ENCODE data around the gene ERVFRD-1.
A peak's percentile ranks its signal among the peaks of the same experiment; 100 is the strongest.
"Not testable (repeated sequence)": the region's sequence is repeated elsewhere in the genome, so short reads cannot be mapped to it uniquely, and the experiment has no call there.

ERVFRD-1 gene

DNA sequence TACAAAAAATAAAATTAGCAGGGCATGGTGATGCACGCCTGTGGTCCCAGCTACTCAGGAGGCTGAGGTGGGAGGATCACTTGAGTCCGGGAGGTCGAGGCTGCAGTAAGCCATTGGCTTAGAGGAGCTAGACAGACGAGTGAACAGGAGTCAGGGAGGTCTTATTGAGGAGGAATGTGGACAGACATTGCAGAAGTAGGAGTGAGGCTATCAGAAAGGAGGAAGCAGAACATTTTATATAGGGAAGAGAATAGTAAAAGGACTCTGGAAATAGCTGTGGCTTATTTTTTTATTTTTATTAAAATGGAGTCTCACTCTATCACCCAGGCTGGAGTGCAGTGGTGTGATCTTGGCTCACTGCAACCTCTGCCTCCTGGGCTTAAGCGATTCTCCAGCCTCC, 20.4 kb downstream of the ERVFRD-1 start:
- not testable (repeated sequence) for DNase-seq (ENCODE audit: low read depth)

DNA sequence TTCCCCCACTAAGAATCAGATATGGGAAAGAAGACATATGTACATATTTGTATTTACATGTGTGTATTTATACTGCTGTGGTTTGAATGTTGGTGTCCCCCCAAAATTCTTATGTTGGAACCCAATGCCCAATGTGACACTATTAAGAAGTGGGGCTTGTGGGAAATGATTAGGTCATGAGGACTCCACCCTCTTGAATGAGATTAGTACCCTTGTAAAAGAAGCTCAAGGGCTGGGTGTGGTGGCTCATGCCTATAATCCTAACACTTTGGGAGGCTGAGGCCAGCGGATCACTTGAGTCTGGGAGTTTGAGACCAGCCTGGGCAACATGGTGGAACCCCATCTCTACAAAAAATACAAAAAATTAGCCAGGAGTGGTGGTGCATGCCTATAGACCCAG, 21.8 kb downstream of the ERVFRD-1 start:
- no peak for DNase-seq (ENCODE audit: low read depth)

DNA sequence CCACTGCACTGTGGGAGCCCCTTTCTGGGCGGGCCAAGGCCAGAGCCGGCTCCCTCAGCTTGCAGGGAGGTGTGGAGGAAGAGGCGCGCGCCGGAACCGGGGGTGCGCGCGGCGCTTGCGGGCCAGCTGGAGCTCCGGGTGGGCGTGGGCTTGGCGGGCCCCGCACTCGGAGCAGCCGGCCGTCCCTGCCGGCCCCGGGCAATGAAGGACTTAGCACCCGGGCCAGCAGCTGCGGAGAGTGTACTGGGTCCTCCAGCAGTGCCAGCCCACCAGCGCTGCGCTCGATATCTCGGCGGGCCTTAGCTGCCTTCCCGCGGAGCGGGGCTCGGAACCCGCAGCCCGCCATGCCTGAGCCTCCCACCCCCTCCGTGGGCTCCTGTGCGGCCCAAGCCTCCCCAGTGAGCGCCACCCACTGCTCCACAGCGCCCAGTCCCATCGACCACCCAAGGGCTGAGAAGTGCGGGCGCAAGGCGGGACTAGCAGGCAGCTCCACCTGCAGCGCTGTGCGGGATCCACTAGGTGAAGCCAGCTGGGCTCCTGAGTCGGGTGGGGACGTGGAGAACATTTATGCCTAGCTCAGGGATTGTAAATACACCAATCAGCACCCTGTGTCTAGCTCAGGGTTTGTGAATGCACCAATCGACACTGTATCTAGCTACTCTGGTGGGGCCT, 24.2 kb downstream of the ERVFRD-1 start:
- DNase-seq (ENCODE audit: low read depth), result not testable (repeated sequence)

DNA sequence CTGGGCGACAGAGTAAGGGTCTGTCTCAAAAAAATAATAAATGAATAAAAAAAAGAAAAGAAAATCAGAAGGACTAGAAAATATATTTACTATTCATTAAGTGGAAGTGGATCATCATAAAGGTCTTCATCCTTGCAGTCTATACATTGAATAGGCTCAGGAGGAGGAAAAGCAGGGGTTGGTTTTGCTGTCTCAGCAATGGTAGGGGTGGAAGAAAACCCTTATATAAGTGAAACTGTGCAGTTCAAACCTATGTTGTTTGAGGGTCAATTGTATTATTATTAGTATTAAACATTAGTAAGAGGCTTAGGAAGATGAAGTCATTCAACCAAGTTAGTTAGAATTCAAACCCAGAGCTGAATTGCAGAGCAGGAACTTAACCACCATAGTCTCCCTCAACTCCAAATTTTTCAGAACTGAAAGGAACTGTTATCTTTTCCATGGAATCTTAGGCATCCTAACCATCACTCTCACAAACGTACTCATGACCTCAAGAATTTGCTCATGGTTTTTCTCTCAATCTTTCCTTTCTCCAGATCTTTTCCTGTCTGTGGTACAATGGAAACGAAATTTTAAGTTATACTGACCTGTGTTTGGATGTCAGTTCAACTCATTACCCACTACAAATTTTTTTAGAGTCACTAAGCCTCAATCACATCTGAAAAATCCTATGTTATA, 25.6 kb downstream of the ERVFRD-1 start:
- peak; percentile 88 for DNase-seq (ENCODE audit: low read depth)

DNA sequence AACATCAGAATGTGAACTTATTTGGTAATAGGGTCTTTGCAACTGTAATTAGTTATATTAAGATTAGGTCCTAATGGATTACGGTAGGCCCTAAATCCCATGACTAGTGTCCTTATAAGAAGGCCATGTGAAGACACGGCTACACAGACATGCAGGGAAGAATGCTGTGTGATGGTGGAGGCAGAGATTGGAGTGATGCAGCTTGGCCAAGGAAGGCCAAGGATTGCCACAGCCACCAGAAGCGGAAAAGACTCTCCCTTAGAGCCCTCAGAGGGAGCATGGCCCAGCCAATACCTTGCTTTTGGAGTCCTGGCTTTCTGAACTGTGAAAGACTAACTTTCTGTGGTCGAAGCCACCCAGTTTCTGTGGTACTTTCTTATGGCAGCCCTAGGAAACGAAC, 27.6 kb downstream of the ERVFRD-1 start:
- DNase-seq (ENCODE audit: low read depth), result no peak

DNA sequence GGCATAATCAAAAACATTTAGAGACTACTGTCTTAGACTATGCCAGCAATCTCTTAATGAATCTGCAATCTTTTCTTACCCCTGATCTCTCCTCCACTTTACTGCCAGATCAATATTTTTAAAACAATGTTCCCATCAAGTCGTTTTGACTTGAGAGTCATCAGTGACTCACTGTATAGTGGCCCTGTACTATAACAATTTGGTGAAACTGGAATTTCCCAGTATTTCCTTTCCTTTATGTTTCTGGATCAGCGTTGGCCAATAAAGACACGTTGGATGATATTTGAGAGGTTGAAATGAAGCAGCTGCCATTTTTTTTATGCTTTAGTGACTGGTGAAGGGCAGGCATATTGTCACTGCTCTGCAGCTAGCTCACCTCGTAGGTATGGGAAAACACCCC, 28.0 kb downstream of the ERVFRD-1 start:
- DNase-seq (ENCODE audit: low read depth), result peak; percentile 7

DNA sequence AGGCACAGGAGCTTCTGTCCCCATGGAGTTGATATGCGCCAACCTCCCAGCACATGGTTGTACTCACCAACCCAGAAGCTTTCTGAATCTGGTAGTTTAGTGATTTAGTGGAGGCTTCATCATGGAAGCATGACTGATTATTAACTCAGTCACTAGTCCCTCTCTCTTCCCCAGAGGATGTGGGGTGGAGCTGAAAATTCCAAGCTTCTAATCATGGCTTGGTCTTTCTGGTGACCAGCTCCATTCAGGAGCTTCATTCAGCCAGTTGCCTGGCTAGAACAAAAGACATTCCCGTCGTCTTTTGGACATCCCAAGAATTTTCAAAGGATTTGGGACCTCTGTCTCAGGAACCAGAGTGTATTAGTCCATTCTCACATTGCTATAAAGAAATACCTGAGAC, 31.2 kb downstream of the ERVFRD-1 start:
- DNase-seq (ENCODE audit: low read depth), result no peak

DNA sequence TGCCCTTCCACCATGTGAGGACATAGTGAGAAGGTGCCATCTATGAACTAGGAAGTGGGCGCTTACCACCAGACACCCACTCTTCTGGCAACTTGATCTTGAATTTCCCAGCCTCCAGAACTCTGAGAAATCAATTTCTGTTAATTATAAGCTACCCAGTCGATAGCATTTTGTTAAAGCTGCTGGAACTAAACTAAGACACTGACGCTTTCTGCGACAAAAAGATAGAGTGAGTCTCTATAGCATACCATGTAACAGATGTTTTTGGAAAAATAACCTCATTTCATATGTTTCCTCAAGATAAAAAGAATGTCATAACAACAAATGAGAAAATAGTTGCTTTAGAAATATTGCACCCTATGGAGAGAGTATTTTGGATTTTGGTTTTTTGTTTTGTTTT, 33.3 kb downstream of the ERVFRD-1 start:
- no peak for DNase-seq (ENCODE audit: low read depth)

DNA sequence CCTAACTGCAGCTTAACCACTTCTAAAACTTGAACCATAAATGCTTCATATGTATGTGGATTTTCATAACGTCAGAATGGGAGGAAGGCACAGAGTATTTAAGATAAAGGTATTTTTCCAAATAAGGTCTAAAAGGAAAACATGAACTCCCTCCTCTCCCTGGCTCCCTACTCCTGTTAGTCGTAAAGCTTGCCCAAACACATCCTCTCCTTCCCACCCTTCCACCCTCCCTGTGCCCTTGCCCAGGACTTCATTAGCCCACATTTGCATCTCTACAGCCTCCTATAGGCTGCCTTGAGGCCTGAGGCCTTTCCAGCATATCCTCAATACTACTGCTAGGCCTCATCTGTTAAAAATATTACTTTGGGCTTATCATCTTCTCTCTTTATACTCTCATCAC, 35.0 kb downstream of the ERVFRD-1 start:
- DNase-seq (ENCODE audit: low read depth), result no peak

DNA sequence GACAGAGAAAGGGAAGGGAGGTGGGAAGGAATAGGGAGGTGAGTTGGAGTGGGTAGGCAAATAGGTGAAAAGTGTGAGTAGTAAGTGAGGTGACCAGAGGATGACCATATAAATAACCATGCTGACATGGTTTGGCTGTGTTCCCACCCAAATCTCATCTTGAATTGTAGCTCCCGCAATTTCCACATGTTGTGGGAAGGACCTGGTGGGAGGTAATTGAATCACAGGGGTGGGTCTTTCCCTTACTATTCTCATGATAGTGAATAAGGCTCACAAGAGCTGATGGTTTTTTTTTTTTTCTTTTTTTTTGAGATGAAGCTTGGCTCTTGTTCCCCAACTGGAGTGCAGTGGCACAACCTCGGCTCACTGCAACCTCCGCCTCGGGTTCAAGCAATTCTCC, 39.4 kb downstream of the ERVFRD-1 start:
- peak; percentile 16 for DNase-seq (ENCODE audit: low read depth)

DNA sequence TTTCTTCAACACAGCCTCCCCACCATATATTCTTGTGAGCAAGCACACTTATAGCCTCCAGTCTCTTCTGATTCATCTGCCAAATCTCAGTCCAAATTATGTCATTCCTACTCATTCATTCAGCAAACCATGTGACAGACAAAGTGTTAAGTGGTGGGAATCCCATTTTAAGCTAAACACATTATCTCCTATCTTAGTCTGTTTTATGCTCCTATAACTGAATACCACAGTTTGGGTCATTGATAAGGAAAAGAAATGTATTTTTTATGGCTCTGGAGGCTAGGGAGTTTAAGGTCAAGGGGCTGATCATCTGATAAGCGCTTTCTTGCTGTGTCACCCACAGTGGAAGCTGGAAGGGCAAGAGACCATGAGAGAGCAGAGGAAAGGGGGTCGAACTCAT, 41.8 kb downstream of the ERVFRD-1 start:
- DNase-seq (ENCODE audit: low read depth), result no peak

DNA sequence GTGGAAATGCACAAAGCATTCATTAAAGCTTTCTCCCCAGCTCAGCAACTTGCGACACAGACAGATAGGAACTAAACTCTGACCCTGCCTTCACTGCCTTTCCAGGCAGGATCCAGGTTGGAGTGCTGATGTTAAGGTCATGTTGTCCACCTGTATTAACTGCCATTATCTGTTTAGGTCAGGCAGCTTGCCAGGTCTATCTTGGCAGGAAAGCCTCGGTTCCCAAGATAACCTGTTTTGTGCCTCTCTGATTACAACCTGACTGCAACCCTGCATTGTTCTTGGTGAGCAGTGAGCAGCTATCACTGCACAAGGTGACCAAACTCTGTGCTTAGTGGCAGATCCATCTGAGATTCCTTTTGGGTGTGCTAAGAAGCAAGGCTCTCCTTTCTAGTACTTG, 44.2 kb downstream of the ERVFRD-1 start:
- DNase-seq (ENCODE audit: low read depth), result no peak

DNA sequence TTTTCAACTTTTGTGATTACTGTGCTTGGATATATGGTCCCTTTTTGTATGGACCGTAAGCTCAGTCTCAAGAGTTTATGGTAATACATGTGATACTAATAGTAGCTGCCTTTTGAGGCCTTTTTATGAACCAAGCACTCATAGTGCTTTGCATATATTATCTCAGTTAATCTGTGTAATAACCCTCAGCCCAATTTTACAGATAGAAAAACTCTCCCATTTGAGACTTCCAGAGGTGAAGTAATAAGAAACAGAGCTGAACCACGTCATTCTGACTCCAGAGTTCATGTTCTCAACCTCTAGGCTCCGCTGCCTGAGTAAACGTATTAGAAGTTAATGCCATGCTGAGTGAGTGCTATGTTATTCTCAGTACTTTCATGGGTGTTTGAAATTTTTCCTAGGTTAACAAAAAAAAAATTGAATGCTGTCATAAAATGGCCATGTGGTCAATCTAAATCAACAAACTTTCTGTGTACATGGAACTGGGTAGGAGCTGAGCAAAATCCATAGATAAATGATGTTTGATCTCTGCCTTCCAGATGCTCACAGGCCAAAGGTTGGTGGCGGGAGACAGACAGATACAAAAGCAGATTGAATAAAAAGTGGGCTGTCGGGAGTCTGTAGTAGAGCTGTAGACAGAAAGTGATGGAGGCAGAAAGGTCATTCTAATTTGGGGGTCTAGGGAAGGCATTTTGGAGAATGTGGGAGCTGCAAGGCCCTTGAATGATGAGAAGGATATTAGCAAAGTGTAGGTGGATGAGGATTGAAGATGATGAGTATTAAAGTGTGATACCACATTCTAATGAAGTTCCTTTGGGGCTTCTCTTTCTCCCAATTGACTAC, 44.8 kb downstream of the ERVFRD-1 start:
- no peak for DNase-seq (ENCODE audit: low read depth)

DNA sequence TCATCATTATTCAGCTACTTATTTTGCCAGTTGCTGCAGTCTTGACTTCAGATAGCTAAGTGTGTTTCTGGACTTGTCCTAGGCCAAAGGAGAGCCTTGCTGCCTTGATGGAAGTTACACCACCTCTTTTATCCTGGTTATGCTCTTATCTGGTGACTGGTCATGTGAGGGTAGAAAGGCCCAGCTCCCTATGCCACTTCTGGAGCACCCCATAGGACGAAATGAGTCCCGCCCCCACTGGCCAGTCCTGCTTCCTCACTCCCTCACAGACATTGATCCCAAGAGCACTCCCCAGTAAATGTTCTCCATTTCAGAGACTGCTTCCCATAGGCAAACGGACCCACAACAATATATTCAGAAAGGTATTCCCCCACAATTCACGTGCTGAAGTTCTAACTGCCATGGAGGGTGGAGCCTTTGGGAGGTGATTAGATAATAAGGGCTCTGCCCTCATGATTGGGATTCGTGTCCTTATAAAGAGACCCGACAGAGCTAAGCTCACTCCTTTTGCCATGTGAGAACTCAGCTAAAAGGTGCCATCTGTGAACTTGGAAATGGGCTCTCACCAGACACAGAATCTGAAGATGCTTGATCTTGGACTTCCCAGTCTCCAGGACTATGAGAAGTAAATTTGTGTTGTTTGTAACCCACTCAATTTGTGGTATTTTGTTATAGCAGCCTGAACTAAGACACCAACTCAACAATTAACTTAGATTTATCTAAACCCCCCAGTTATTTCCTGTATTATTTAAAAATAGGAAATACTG, 45.9 kb downstream of the ERVFRD-1 start:
- DNase-seq (ENCODE audit: low read depth), result no peak

DNA sequence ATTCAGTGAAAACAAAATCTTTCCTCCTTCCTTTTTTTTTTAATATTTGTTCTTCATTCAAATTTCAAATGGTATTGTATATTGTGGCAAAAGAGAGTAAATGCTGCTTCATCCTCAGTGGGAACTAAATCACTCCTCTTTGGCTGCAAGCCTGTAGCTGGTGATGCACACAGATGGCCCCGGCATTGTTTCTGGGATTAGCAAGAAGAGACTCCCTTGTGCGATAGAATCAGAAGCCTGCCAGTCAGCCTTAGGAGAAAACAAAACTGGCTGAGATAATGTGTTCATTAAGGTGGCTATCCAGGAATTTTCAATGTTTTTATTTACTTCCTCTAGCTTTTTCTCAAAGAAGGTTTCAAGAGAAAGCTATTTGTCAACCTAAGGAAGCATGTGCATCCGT, 46.7 kb downstream of the ERVFRD-1 start:
- peak; percentile 64 for DNase-seq (ENCODE audit: low read depth)

DNA sequence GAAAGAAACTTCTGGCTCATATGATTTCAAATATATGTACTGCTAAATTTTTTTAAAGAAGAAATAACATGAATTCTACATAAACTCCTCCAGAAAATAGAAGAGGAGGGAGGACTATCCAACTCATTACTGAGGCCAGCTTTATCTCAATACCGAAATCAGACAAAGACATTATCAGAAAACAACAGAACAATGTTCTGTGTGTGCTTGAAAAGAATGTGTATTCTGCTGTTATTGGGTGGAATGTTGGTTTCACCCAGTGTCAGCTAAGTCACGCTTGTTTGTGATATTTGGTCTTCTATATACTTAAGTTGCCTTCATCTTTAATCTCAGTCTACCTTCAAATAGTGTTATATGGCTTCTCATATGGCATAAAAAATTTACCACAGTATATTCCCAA, 48.8 kb downstream of the ERVFRD-1 start:
- no peak for DNase-seq (ENCODE audit: low read depth)

DNA sequence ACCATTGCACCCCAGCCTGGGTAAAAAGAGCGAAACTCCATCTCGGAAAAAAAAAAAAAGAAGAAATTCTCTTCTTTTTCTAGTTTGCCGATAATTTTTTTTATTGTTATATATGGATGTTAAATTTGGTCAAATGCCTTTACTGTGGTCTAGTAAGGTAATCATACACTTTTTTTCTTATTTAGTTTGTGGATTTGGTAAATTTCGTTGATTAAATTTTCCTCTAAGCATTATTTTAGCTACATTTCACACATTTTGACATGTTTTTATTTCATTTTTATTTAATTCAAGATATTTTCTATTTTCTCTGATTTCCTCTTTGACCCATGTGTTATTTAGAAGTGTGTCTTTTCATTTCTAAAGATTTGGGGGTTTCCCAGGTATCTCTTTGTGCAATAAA, 49.4 kb downstream of the ERVFRD-1 start:
- DNase-seq (ENCODE audit: low read depth), result no peak

DNA sequence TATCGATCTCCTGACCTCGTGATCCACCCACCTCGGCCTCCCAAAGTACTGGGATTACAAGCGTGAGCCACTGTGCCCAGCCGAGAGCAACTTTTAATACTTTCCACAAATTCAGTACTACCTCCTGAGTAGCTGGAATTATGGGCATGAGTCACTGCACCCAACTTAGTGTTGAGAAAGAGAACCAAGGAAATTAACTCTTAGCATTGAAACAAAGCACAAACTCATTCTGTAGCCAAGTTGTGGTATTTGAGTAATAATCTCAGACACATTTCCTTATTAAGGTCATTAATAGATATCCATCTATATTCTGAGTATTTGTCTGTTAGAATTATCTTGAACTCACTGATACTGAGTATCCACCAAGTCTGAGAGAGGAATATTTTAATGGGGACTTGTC, 53.1 kb downstream of the ERVFRD-1 start:
- peak; percentile 77 for DNase-seq (ENCODE audit: low read depth)

DNA sequence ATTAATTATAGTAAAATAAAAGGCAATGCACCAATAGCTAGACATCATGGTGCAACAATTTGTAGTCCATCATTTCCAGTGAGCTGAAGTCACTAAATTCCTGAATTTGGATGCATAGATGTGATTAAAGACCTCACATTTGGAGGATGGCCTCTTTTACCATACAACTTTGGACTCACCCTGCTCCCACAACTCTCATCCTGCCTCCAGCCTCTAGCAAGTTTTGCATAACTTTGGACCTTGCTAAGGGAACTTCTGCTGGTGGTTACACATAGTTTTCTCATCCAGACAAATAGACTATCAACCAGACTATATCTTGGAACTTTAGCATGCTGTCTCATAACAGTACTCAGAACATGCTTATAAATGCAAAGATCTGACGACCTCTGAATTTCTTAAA, 54.7 kb downstream of the ERVFRD-1 start:
- DNase-seq (ENCODE audit: low read depth), result no peak

DNA sequence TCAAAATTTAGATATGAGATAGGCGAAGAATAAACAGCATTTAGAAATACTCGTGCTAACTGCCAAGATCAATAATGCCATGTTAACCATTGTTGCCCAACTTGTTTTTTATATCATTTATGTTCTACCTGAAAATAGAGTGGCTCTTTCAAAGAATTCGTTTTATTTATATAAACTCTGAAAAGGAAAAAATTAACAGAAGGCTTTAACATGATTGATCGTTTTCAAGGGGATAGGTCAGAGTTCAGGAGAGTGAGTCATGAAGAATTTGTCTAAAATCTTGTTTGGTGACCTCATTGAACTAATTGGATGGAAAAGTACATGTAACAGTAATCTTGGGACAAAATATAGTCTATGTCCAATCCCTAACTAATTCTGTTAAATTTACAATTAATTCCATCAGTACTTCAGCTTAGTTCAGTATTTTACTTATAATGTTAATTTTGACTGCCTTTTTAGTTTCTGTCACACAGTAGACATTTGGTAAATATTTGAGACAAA, 56.3 kb downstream of the ERVFRD-1 start:
- DNase-seq (ENCODE audit: low read depth), result no peak

DNA sequence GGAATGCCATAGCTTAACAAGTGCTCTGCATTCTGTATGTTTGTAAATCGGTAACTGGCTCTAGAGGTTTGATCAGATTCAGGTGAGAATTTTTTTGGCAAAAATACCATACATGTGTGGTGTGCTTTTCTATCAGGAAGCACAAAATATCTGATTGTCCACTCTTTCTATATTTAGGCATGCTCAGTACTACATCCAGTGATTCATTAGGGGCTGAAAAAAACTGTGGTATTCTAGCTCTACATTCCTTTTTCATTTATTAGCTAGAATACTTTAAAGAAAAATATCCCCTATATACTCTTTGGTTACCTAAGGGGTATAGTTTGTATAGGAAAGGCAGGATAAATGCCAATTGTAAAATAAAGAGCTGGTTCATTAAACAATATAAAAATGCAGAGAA, 56.8 kb downstream of the ERVFRD-1 start:
- DNase-seq (ENCODE audit: low read depth), result no peak

DNA sequence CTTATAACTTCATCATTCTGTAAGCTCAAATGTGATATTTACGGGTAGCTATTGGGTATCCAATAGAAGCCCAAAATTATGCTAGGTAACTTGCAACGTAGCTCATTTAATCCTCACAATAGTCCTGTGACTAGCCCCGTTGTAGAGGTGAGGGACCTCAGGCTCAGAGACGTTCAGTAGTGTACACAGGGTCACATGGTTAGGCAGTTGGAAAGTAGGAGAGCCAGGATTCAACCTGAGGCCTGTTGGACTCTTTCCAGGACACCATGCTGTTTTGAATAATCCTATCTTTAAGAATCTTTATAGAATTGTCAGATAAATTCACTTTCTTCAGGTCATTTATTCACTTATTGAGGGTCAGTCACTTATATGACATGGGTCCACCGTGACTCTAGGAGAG, 58.2 kb downstream of the ERVFRD-1 start:
- no peak for DNase-seq (ENCODE audit: low read depth)
